Thoracic aorta (tissue), 2 donors: ENCODE data around the gene RANBP17. TPM values are rescaled to one million over a fixed set of nuclear protein-coding genes. Genes with fewer than 3 reads are reported as not detected.

Experiments
- ATAC-seq: fragments of 150-250 bp; one replicate; pipeline ENCODE4 v1.8.0; 2017; ENCODE audit warnings: low read depth; ENCODE audit not compliant: insufficient number of reproducible peaks, low FRiP score
- DNase-seq: peaks from one replicate; pipeline ENCODE4 v3.0.0-alpha.2; 2020; ENCODE audit warnings: low spot score
- H3K27ac ChIP-seq, 2 donors: fragments of 200-600 bp; sonication (generic); 1 replicate in 1 of 2; 2 replicates in 1 of 2; pipeline ENCODE4 v1.5.1; 2016; ENCODE audit warnings: mild to moderate bottlenecking in 2 of 2, moderate library complexity in 2 of 2
- H3K27me3 ChIP-seq: fragments of 200-600 bp; sonication (generic); replicated peaks from 2 replicates; pipeline ENCODE4 v1.6.0; 2016; ENCODE audit warnings: mild to moderate bottlenecking; ENCODE audit not compliant: insufficient read depth
- H3K36me3 ChIP-seq: fragments of 200-600 bp; sonication (generic); one replicate; pipeline ENCODE4 v1.5.1; 2016
- H3K4me1 ChIP-seq, 2 donors: fragments of 200-600 bp; sonication (generic); 1 replicate in 1 of 2; 2 replicates in 1 of 2; pipeline versions ENCODE4 v1.5.1 to v1.6.0; 2016; ENCODE audit warnings: low read depth in 2 of 2, mild to moderate bottlenecking in 1 of 2; ENCODE audit not compliant: control insufficient read depth in 1 of 2
- H3K4me3 ChIP-seq: fragments of 200-600 bp; sonication (generic); 2 replicates; pipeline ENCODE4 v1.5.1; 2016; ENCODE audit warnings: mild to moderate bottlenecking
- H3K9me3 ChIP-seq: fragments of 200-600 bp; sonication (generic); 2 replicates; pipeline ENCODE4 v1.5.1; 2016
- CTCF ChIP-seq: fragments of 200-600 bp; sonication (generic); IDR thresholded peaks from one replicate; pipeline ENCODE4 v1.5.1; 2019; ENCODE audit warnings: antibody characterized with exemption
- total RNA-seq, 2 donors: library from RNA; depleted of rRNA; stranded (reverse); fragments of >200 nt; gene quantifications; one replicate each; pipeline versions ENCODE4 v1.1.0 to v1.2.3, GENCODE V29; 2016

RANBP17 gene
- total RNA-seq, 2 donors from 2014 or later: 8.4 to 31.1 TPM

DNA sequence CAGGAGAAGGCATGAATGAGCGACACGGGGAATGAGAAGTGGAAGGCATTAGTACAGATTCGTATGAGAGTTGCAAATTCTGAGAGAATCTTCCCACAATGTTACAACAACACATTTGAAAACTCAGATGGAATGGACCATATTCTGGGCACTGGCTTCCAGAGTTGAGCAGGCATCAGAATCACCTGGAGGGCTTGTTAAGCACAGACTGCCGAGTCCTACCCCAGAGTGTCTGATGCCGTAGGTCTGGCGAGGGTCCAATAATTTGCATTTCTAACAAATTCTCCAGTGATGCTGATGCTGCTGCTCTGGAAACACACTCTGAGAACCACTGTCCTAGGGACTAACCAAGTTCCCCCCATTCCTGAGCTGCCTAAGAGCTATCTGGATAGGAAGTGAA is 444.3 kb downstream of the RANBP17 start:
- Histone ChIP-seq H3K27me3 (peaks cover 8% of the 10 kb centered on the region), H3K36me3 (no peaks in the 10 kb centered on the region), H3K4me1 (peaks cover 5 to 16% of the 10 kb centered on the region in 2 donors), H3K27ac (no peak overlapping the region), H3K4me3 (no peak overlapping the region), H3K9me3 (no peaks in the 10 kb centered on the region)
- DNase-seq: no peak
- TF ChIP-seq CTCF: no peak
- no peak for ATAC-seq

- DNase-seq (no peak), ATAC-seq (no peak)
- H3K36me3 ChIP-seq: no peaks in the 10 kb centered on the region
- no peak overlapping the region for H3K27ac ChIP-seq
- no peak overlapping the region for H3K4me3 ChIP-seq
- H3K27me3 ChIP-seq: peaks cover 8% of the 10 kb centered on the region
- no peaks in the 10 kb centered on the region for H3K9me3 ChIP-seq
- H3K4me1 ChIP-seq: peaks cover 14 to 24% of the 10 kb centered on the region in 2 donors
- no peak for TF ChIP-seq CTCF
Measured at GRCh38 chr5:171306781-171307591, 445.2 kb downstream of the RANBP17 start.

DNA sequence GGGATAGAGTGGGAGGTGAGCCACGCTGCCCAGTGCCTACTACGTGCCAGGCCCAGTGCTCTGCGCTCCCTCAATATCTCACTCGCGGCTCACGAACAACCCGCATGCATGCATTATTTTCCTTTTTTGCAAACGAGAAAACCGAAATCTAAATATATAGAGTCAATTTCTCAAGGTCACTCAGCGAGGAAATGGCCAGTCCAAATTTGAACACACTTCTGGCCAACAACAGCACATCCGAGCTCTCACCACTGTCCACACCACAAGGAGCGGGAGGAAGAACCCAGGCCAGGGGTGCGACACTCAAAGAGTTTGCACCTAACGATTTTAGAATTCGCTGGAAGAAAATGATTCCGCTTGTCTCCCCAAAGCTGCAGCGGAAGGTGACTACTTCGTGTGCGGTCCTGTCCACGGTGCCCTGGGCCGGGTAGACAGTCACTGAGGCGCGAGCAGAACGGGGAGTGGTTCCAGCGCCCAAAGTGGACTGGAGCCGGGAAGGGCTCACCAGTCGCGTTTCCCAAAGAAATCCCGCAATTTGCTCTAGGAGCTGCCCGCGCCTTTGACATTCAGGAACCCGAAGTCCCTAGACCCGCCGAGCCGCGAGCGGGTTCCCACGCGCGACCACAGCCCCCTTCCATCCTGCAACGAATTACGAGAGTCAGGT is 446.1 kb downstream of the RANBP17 start:
- Histone ChIP-seq H3K4me1 (peaks cover 22 to 34% of the 10 kb centered on the region in 2 donors), H3K27ac (no peak overlapping the region), H3K9me3 (no peaks in the 10 kb centered on the region), H3K4me3 (no peak overlapping the region), H3K36me3 (no peaks in the 10 kb centered on the region), H3K27me3 (peaks cover 8% of the 10 kb centered on the region)
- DNase-seq (no peak), ATAC-seq (no peak)
- TF ChIP-seq CTCF: no peak

GRCh38 chr5:171308453-171309275 is 446.8 kb downstream of the RANBP17 start, which contains the start of gene TLX3:
TSS of gene TLX3 (plus strand) at chr5:171309248. CDS start at chr5:171309366, 118 bp downstream.
- H3K27ac ChIP-seq: no peak within 1 kb of the TSS
- H3K9me3 ChIP-seq: no peaks in the 10 kb centered on the region
- H3K4me1 ChIP-seq: peaks cover 24 to 41% of the 10 kb centered on the region in 2 donors
- ATAC-seq (no peak), DNase-seq (no peak)
- no peak for TF ChIP-seq CTCF
- H3K27me3 ChIP-seq: peaks cover 8% of the 10 kb centered on the region
- no peaks in the 10 kb centered on the region for H3K36me3 ChIP-seq
- no peak within 1 kb of the TSS for H3K4me3 ChIP-seq
